B cell (primary cell): ENCODE data around the gene COQ4. TPM values are rescaled to one million over a fixed set of nuclear protein-coding genes. Genes with fewer than 3 reads are reported as not detected.

Experiments used
- ATAC-seq: fragments of 200-7000 bp; cut with Tn5 transposase; one replicate; pipeline ENCODE4 v1.10.0; 2021; ENCODE audit warnings: low read depth, mild to moderate bottlenecking, moderate number of reproducible peaks, moderate library complexity
- CTCF ChIA-PET: fragments of 350-600 bp; sonication (Branson Sonifier 250); formaldehyde crosslinking; loops from one replicate; lab custom pipeline; 2021; ENCODE audit warnings: antibody characterized with exemption, inconsistent platforms; lab: Charles Lee
- POLR2A ChIA-PET: fragments of 350-600 bp; sonication (Branson Sonifier 250); formaldehyde crosslinking; loops from one replicate; lab custom pipeline; 2021; ENCODE audit warnings: antibody characterized with exemption; lab: Charles Lee
- DNase-seq: peaks from one replicate; pipeline ENCODE4 v3.0.0; 2013
- H2AFZ ChIP-seq: 2 replicates; pipeline ENCODE4 v1.6.1; 2012; ENCODE audit warnings: mild to moderate bottlenecking, low read depth, low read length; ENCODE audit not compliant: insufficient read depth, poor library complexity, severe bottlenecking
- H3K27ac ChIP-seq, 2 donors: 1 replicate in 1 of 2; 2 replicates in 1 of 2; pipeline ENCODE4 v1.5.1; 2012 to 2013; ENCODE audit warnings: low read length in 2 of 2, mild to moderate bottlenecking in 2 of 2, moderate library complexity in 1 of 2
- H3K27me3 ChIP-seq, 4 experiments: fragments of 200-600 bp in 1 of 4; sonication (generic) in 1 of 4; replicated peaks in 1 of 4; 1 replicate in 2 of 4; 2 replicates in 2 of 4; pipeline versions ENCODE4 v1.6.1 to v1.7.0; 2013 to 2016; ENCODE audit warnings: low read length in 3 of 4, mild to moderate bottlenecking in 2 of 4, mixed read lengths in 1 of 4, moderate library complexity in 1 of 4; ENCODE audit not compliant: insufficient read depth in 4 of 4, control insufficient read depth in 3 of 4; ENCODE audit errors: control extremely low read depth in 1 of 4
- H3K36me3 ChIP-seq, 2 experiments: replicated peaks in 1 of 2; 1 replicate in 1 of 2; 2 replicates in 1 of 2; pipeline versions ENCODE4 v1.6.1 to v1.7.1; 2013; ENCODE audit warnings: low read length in 1 of 2; ENCODE audit not compliant: insufficient read depth in 2 of 2, control insufficient read depth in 1 of 2; ENCODE audit errors: control extremely low read depth in 1 of 2, extremely low read depth in 1 of 2
- H3K4me1 ChIP-seq, 2 donors: fragments of 200-600 bp in 1 of 2; sonication (generic) in 1 of 2; 1 replicate in 1 of 2; 2 replicates in 1 of 2; pipeline versions ENCODE4 v1.5.1 to v1.6.1; 2013 to 2017; ENCODE audit warnings: low read length in 2 of 2; ENCODE audit not compliant: control insufficient read depth in 2 of 2, insufficient read depth in 2 of 2
- H3K4me2 ChIP-seq: replicated peaks from 2 replicates; pipeline ENCODE3; 2012; ENCODE audit warnings: mild to moderate bottlenecking, low read depth, low read length; ENCODE audit not compliant: poor library complexity, severe bottlenecking
- H3K4me3 ChIP-seq, 5 experiments: fragments of 200-600 bp in 1 of 5; sonication (generic) in 1 of 5; 1 replicate in 3 of 5; 2 replicates in 2 of 5; pipeline versions ENCODE4 v1.5.1 to v1.7.0; 2011 to 2016; ENCODE audit warnings: low read length in 4 of 5, mild to moderate bottlenecking in 4 of 5, low read depth in 2 of 5, control low read depth in 1 of 5, moderate library complexity in 1 of 5; ENCODE audit not compliant: insufficient read depth in 1 of 5; ENCODE audit errors: control extremely low read depth in 1 of 5, extremely low read depth in 1 of 5
- H3K79me2 ChIP-seq: fragments of 200-600 bp; sonication (generic); one replicate; pipeline ENCODE4 v1.6.0; 2016; ENCODE audit warnings: low read length; ENCODE audit not compliant: control insufficient read depth, insufficient read depth
- H3K9ac ChIP-seq: fragments of 200-600 bp; sonication (generic); 2 replicates; pipeline ENCODE4 v1.6.1; 2017; ENCODE audit warnings: mild to moderate bottlenecking, low read length, moderate library complexity
- H3K9me3 ChIP-seq, 3 donors: one replicate each; pipeline versions ENCODE4 v1.6.1 to v1.7.1; 2013; ENCODE audit warnings: low read length in 2 of 3; ENCODE audit not compliant: control insufficient read depth in 2 of 3, insufficient read depth in 1 of 3; ENCODE audit errors: control extremely low read depth in 1 of 3
- H4K20me1 ChIP-seq: 2 replicates; pipeline ENCODE4 v1.6.0; 2012; ENCODE audit warnings: mild to moderate bottlenecking, low read length; ENCODE audit not compliant: insufficient read depth, control insufficient read depth, poor library complexity, severe bottlenecking
- H3K27ac Mint-ChIP-seq: one replicate; pipeline ENCODE4 v1.8.0; 2021; ENCODE audit warnings: mixed read lengths
- H3K27me3 Mint-ChIP-seq: one replicate; pipeline ENCODE4 v1.8.0; 2021; ENCODE audit warnings: mixed read lengths
- H3K4me1 Mint-ChIP-seq: one replicate; pipeline ENCODE4 v1.8.0; 2021; ENCODE audit warnings: mixed read lengths
- H3K4me3 Mint-ChIP-seq: one replicate; pipeline ENCODE4 v1.8.0; 2021; ENCODE audit warnings: mixed read lengths
- H3K9me3 Mint-ChIP-seq: one replicate; pipeline ENCODE4 v1.8.0; 2022; ENCODE audit warnings: mixed read lengths; ENCODE audit not compliant: insufficient read depth
- CTCF ChIP-seq: fragments of 200-600 bp; IDR thresholded peaks from one replicate; pipeline ENCODE4 v1.8.0; 2022; ENCODE audit warnings: antibody characterized with exemption, mild to moderate bottlenecking
- EZH2 ChIP-seq: IDR thresholded peaks from 2 replicates; pipeline ENCODE4 v1.6.1; 2012; ENCODE audit warnings: borderline replicate concordance, low read depth, mild to moderate bottlenecking, moderate library complexity, low read length; ENCODE audit not compliant: insufficient read depth, poor library complexity, severe bottlenecking
- WGBS: methylation state at CpG from one replicate; pipeline ENCODE4 v1.1.5; 2013; ENCODE audit warnings: missing lambda C conversion rate; ENCODE audit not compliant: insufficient coverage; 5-methylcytosine and 5-hydroxymethylcytosine counted together
- intact Hi-C: fragments of 100-400 bp; cut with micrococcal nuclease; formaldehyde crosslinking; loops from one replicate; pipeline ENCODE4 v1.10.0; 2022
- polyA plus RNA-seq: library from polyadenylated mRNA; depleted of rRNA; stranded (reverse); fragments of >200 nt; gene quantifications from 2 replicates; pipeline ENCODE4 v1.2.3, GENCODE V29; 2012
- total RNA-seq, 2 donors: library from RNA; stranded (reverse); fragments of 120-200 nt in 1 of 2; gene quantifications; 1 replicate in 1 of 2; 2 replicates in 1 of 2; pipeline versions ENCODE4 v1.2.3 to v1.2.4, GENCODE V29; 2013 to 2022

COQ4 gene
- total and polyA plus RNA-seq, 2 donors (not counting 1 experiment from before 2014, with no cell fraction given) = 54.9 to 62.8 TPM

GRCh38 chr9:128304136-128304970 is 18.3 kb upstream of the COQ4 start:
- Mint-ChIP-seq H3K27me3 (no peaks in the 10 kb centered on the region), H3K4me1 (no peaks in the 10 kb centered on the region), H3K9me3 (no peaks in the 10 kb centered on the region), H3K4me3 (no peak overlapping the region), H3K27ac (peak overlapping the region; percentile 42)
- ChIA-PET POLR2A (no interaction called here), CTCF (no interaction called here)
- DNase-seq (no peak), ATAC-seq (no peak)
- Histone ChIP-seq H3K9ac (no peak overlapping the region), H3K27ac (no peak overlapping the region), H3K36me3 (peaks cover 0 to 1% of the 10 kb centered on the region in 2 experiments), H3K27me3 (no peaks in the 10 kb centered on the region), H2AFZ (no peak overlapping the region), H3K4me2 (no peak overlapping the region), H3K4me3 (no peak overlapping the region), H3K9me3 (no peaks in the 10 kb centered on the region), H3K79me2 (no peaks in the 10 kb centered on the region), H3K4me1 (no peaks in the 10 kb centered on the region), H4K20me1 (no peaks in the 10 kb centered on the region)
- TF ChIP-seq EZH2 (no peak), CTCF (no peak)
- 85% methylated on average over 3 of the region's 9 CpGs for WGBS
- intact Hi-C loops = no loop called here

- no peak for ATAC-seq
- Mint-ChIP-seq H3K27me3 (no peaks in the 10 kb centered on the region), H3K27ac (no peak overlapping the region), H3K4me3 (no peak overlapping the region), H3K4me1 (no peaks in the 10 kb centered on the region), H3K9me3 (no peaks in the 10 kb centered on the region)
- no peak overlapping the region for H3K4me2 ChIP-seq
- H3K9ac ChIP-seq = no peak overlapping the region
- H3K79me2 ChIP-seq = no peaks in the 10 kb centered on the region
- H3K9me3 ChIP-seq = no peaks in the 10 kb centered on the region
- CTCF ChIA-PET = no interaction called here
- no peak overlapping the region for H3K4me3 ChIP-seq
- no peaks in the 10 kb centered on the region for H4K20me1 ChIP-seq
- TF ChIP-seq CTCF (no peak), EZH2 (no peak)
- H3K27ac ChIP-seq = no peak overlapping the region
- H3K36me3 ChIP-seq = peaks cover 0 to 2% of the 10 kb centered on the region in 2 experiments
- no peak for DNase-seq
- no peaks in the 10 kb centered on the region for H3K27me3 ChIP-seq
- no peaks in the 10 kb centered on the region for H3K4me1 ChIP-seq
- no peak overlapping the region for H2AFZ ChIP-seq
- intact Hi-C loops = no loop called here
- WGBS = 100% methylated on average over 1 of the region's 5 CpGs
- POLR2A ChIA-PET = no interaction called here
Observed at GRCh38 chr9:128304971-128305288, 17.7 kb upstream of the COQ4 start.
